ENCODE data around the gene ST6GALNAC3.
A peak's percentile ranks its signal among the peaks of the same experiment; 100 is the strongest.

ST6GALNAC3 gene

DNA sequence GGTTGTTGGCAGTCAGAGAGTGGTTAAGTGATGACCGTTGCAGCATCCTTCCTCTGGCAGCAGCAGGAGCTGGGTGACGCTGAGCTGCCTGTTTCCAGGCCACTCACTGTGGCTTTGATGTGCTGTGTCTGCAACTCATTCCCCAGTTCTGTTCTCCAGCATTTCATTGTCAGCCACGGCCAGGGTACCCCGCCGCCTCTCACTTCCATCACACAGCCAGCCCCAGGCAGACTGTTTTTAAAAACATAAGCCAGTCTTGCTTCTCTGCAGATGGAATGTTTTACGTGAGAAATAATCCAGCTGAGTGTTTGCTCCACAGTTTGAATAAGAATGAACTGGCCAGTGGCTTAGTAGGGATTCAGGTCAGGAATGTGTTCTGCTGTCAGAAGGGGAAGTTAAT is 21.5 kb upstream of the ST6GALNAC3 start:
- H3K36me3 ChIP-seq (ENCODE audit: insufficient read depth, low read length), result no peaks in the 10 kb centered on the region
- TF ChIP-seq, protein P1, sequence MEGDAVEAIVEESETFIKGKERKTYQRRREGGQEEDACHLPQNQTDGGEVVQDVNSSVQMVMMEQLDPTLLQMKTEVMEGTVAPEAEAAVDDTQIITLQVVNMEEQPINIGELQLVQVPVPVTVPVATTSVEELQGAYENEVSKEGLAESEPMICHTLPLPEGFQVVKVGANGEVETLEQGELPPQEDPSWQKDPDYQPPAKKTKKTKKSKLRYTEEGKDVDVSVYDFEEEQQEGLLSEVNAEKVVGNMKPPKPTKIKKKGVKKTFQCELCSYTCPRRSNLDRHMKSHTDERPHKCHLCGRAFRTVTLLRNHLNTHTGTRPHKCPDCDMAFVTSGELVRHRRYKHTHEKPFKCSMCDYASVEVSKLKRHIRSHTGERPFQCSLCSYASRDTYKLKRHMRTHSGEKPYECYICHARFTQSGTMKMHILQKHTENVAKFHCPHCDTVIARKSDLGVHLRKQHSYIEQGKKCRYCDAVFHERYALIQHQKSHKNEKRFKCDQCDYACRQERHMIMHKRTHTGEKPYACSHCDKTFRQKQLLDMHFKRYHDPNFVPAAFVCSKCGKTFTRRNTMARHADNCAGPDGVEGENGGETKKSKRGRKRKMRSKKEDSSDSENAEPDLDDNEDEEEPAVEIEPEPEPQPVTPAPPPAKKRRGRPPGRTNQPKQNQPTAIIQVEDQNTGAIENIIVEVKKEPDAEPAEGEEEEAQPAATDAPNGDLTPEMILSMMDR (conservative IDR thresholded peaks at IDR 0.05; ENCODE audit: low read length), result no peak
- no peak for TF ChIP-seq EZH2phosphoT487 (IDR thresholded peaks at IDR 0.05; ENCODE audit: borderline replicate concordance)

DNA sequence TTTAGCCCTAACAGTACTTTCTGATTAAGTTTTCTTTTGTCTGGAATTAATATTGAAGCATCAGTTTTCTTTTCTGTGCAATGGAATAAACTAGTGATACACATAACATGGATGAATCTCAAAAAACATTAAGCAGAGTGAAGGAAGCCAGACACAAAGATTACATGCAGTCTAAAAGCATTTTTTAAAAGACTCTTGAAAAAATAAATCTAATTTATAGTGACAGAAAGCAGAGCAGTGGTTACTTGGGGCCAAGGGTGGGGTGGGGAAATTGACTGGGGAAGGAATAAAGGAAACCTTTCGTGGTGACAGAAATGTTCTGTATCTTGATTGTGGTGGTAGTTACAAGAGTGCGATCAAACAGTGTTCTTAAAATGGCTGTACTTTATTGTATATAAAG is 20.2 kb upstream of the ST6GALNAC3 start:
- TF ChIP-seq, protein P1 (conservative IDR thresholded peaks at IDR 0.05; ENCODE audit: low read length), result no peak
- TF ChIP-seq EZH2phosphoT487 (IDR thresholded peaks at IDR 0.05; ENCODE audit: borderline replicate concordance), result no peak

More for the DNA sequence above, 21.5 kb upstream of the ST6GALNAC3 start:
- Histone ChIP-seq H4K20me1 (ENCODE audit: insufficient read depth, low read length, poor library complexity, severe bottlenecking) (no peaks in the 10 kb centered on the region), H3K79me2 (ENCODE audit: insufficient read depth, low read length) (no peaks in the 10 kb centered on the region), H3K4me2 (ENCODE audit: low read depth, low read length, poor library complexity, severe bottlenecking) (peak overlapping the region; percentile 70), H3K9ac (ENCODE audit: low read depth, low read length, poor library complexity, severe bottlenecking) (peak overlapping the region; percentile 34), H3K9me2 (replicated peaks; ENCODE audit: low read depth, low read length) (no peaks in the 10 kb centered on the region), H3K27me3 (ENCODE audit: insufficient read depth, low read length, poor library complexity, severe bottlenecking) (no peaks in the 10 kb centered on the region), H3F3A (ENCODE audit: low read depth) (no peaks in the 10 kb centered on the region), H2AFZ (ENCODE audit: low read length) (peak overlapping the region; percentile 42; the same call in 1 of the 2 replicates), H3K4me1 (ENCODE audit: insufficient read depth, low read length, poor library complexity, severe bottlenecking) (peaks cover 32% of the 10 kb centered on the region), H3K4me3 (ENCODE audit: low read length, poor library complexity, severe bottlenecking) (peak overlapping the region; percentile 39), H3K9me3 (ENCODE audit: insufficient read depth, low read depth, low read length) (no peaks in the 10 kb centered on the region)

DNA sequence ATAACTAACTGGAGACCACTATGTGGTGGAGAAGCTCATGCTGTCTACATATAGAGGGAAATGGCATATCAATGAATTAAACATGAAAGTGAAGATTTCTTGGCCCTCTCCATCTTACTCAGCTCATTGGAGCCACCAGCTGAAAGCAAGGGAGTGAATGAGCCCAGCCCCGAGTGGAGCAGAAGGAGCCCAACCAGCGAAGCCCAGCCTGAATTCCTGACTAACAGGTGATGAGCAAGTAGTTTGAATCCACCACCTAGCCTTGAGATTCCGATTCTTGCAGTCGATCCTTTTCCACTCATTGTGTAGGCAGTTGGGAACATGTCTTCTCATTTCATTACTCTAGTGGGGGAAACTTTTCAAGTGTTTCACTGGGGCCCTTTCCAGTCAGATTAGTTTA is 18.6 kb upstream of the ST6GALNAC3 start:
- Histone ChIP-seq H3K27me3 (ENCODE audit: insufficient read depth, low read length, poor library complexity, severe bottlenecking) (no peaks in the 10 kb centered on the region), H3K9me3 (ENCODE audit: insufficient read depth, low read depth, low read length) (no peaks in the 10 kb centered on the region), H3F3A (ENCODE audit: low read depth) (no peaks in the 10 kb centered on the region), H3K9ac (ENCODE audit: low read depth, low read length, poor library complexity, severe bottlenecking) (no peak overlapping the region), H3K36me3 (ENCODE audit: insufficient read depth, low read length) (no peaks in the 10 kb centered on the region), H2AFZ (ENCODE audit: low read length) (no peak overlapping the region), H3K4me3 (ENCODE audit: low read length, poor library complexity, severe bottlenecking) (no peak overlapping the region), H4K20me1 (ENCODE audit: insufficient read depth, low read length, poor library complexity, severe bottlenecking) (no peaks in the 10 kb centered on the region), H3K4me1 (ENCODE audit: insufficient read depth, low read length, poor library complexity, severe bottlenecking) (peaks cover 32% of the 10 kb centered on the region), H3K9me2 (replicated peaks; ENCODE audit: low read depth, low read length) (no peaks in the 10 kb centered on the region), H3K79me2 (ENCODE audit: insufficient read depth, low read length) (no peaks in the 10 kb centered on the region), H3K4me2 (ENCODE audit: low read depth, low read length, poor library complexity, severe bottlenecking) (no peak overlapping the region)
- TF ChIP-seq, protein P1 (conservative IDR thresholded peaks at IDR 0.05; ENCODE audit: low read length), result no peak
- TF ChIP-seq EZH2phosphoT487 (IDR thresholded peaks at IDR 0.05; ENCODE audit: borderline replicate concordance), result no peak

More for the DNA sequence above, 20.2 kb upstream of the ST6GALNAC3 start:
- no peak overlapping the region for H2AFZ ChIP-seq (ENCODE audit: low read length)
- H3K4me2 ChIP-seq (ENCODE audit: low read depth, low read length, poor library complexity, severe bottlenecking), result no peak overlapping the region
- no peaks in the 10 kb centered on the region for H3F3A ChIP-seq (ENCODE audit: low read depth)
- no peaks in the 10 kb centered on the region for H4K20me1 ChIP-seq (ENCODE audit: insufficient read depth, low read length, poor library complexity, severe bottlenecking)
- no peaks in the 10 kb centered on the region for H3K9me2 ChIP-seq (replicated peaks; ENCODE audit: low read depth, low read length)
- no peaks in the 10 kb centered on the region for H3K9me3 ChIP-seq (ENCODE audit: insufficient read depth, low read depth, low read length)
- no peak overlapping the region for H3K4me3 ChIP-seq (ENCODE audit: low read length, poor library complexity, severe bottlenecking)
- H3K36me3 ChIP-seq (ENCODE audit: insufficient read depth, low read length), result no peaks in the 10 kb centered on the region
- no peaks in the 10 kb centered on the region for H3K27me3 ChIP-seq (ENCODE audit: insufficient read depth, low read length, poor library complexity, severe bottlenecking)
- peaks cover 32% of the 10 kb centered on the region for H3K4me1 ChIP-seq (ENCODE audit: insufficient read depth, low read length, poor library complexity, severe bottlenecking)
- H3K79me2 ChIP-seq (ENCODE audit: insufficient read depth, low read length), result no peaks in the 10 kb centered on the region
- H3K9ac ChIP-seq (ENCODE audit: low read depth, low read length, poor library complexity, severe bottlenecking), result no peak overlapping the region

All from Loucy (cell line).